Activated T-helper 17 cell treated with anti-CD3 and anti-CD28 coated beads, Interleukin-2, amount 50 U/mL, for 72 hours (primary cell): Measurements from ENCODE around the gene GDPGP1. TPM values are rescaled to one million over a fixed set of nuclear protein-coding genes. Genes with fewer than 3 reads are reported as not detected.

Experiments used
- ATAC-seq: fragments of 150-1000 bp; cut with Tn5 transposase; replicated peaks from 2 replicates; pipeline ENCODE4 v1.10.0; 2021; ENCODE audit warnings: mild to moderate bottlenecking, moderate library complexity
- H3K27ac Mint-ChIP-seq: one replicate; pipeline ENCODE4 v1.8.0; 2022; ENCODE audit warnings: mixed read lengths
- H3K27me3 Mint-ChIP-seq: one replicate; pipeline ENCODE4 v1.8.0; 2022; ENCODE audit warnings: mixed read lengths
- H3K36me3 Mint-ChIP-seq: one replicate; pipeline ENCODE4 v1.8.0; 2022; ENCODE audit warnings: low read depth, mild to moderate bottlenecking, mixed read lengths
- H3K4me1 Mint-ChIP-seq: one replicate; pipeline ENCODE4 v1.8.0; 2022; ENCODE audit warnings: mixed read lengths
- H3K4me3 Mint-ChIP-seq: one replicate; pipeline ENCODE4 v1.8.0; 2022; ENCODE audit warnings: mild to moderate bottlenecking, mixed read lengths
- H3K9me3 Mint-ChIP-seq: one replicate; pipeline ENCODE4 v1.8.0; 2022; ENCODE audit warnings: mixed read lengths
- total RNA-seq, 2 donors: library from RNA; stranded (reverse); gene quantifications; one replicate each; pipeline ENCODE4 v1.2.3, GENCODE V29; 2022

Gene GDPGP1
- total RNA-seq, 2 donors from 2014 or later: 8.2 to 9.4 TPM

DNA sequence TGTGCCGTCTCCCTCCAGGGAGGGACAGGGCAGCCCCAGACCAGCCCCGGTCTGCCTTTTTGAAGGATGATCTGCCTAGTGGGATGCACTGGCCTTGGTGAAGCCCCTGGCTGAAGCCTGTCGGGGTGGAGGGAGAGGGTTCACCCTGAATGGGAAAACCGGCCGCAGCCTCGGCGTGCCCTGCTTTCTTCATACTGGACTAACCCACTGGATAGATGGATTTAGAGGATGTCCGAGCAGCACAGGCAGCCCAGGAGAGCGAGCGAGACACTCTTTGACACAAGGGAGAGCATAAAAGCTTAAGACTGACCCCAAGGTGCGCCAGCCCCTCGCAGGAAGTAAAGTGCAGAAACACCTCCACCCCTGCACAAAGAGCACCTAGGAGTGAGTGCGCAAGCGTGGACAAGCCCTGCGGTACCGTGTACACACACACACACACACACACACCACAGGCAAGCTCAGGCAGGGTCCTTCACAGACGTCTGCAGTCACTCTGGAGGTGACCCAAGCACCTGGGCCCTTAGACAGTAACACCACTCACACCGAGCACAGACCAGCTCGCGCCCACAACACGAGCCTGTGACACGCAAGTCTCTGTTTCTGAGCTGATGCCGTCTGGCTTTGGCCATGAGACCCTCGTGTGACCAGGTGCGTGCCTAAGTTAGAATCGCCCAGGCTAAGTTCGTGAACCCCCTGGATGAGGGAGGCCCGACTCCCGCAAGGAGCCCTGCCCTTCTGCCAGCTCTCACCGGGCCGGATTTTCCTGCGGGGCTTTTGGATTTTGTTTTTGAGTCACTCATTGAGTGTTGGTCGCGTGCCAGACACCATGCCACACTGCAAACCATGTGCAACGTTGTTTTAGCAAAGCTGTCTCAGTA is 21.5 kb upstream of the GDPGP1 start:
- Mint-ChIP-seq H3K9me3 (no peaks in the 10 kb centered on the region), H3K4me1 (peaks cover 22% of the 10 kb centered on the region), H3K36me3 (peaks cover 19% of the 10 kb centered on the region), H3K27me3 (no peaks in the 10 kb centered on the region), H3K27ac (no peak overlapping the region), H3K4me3 (no peak overlapping the region)
- ATAC-seq: no peak

DNA sequence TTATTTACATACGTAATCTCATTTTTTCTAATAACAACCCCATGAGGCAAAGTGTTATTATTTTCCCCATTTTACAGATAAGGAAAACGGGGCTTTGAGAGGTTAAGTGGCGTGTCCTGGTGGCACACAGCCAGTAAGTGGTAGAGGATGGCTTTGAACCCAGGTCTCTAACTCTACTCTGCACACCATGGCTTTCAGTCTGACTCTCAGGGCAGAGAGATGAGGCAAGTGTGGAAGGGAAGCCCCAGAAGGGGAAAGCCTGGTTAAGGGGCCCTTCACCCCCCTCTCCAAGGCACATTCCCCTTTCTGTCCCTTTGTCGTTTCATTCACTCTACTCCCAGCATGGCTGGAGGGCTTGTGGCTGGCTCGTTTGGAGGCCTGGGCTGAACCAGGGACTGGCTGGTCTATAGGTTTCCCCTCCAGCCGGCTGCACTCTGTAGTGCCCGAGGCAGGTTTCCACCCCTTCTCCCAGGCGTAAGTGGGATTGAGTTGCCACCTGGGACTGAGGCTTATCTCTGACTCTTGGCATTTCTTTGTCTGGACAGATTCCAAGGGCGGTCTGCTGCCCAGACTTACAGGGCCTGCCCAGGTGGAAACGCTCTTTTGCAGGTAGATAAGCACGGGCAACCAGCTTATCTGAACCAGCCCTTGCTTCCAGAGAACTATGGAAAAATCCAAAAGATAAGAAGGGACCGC is 20.7 kb upstream of the GDPGP1 start:
- no peaks in the 10 kb centered on the region for H3K9me3 Mint-ChIP-seq

DNA sequence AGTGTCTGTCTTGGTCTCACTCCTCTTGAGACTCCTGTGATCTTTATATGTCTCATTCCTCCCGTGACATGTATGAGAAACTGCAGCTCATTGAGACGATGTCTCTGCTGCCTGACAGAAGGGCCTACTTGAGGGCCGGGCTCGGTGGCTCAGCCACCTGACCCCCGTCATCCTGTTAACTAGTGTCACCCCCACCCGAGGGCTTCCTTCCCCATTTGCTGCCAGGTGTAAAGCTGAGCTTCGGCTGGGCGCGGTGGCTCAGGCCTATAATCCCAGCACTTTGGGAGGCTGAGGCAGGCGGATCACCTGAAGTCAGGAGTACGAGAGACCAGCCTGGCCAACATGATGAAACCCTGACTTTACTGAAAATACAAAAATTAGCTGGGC is 20.2 kb upstream of the GDPGP1 start:
- Mint-ChIP-seq H3K4me3 (no peak overlapping the region), H3K4me1 (peaks cover 26% of the 10 kb centered on the region), H3K27me3 (no peaks in the 10 kb centered on the region), H3K9me3 (no peaks in the 10 kb centered on the region), H3K36me3 (peaks cover 22% of the 10 kb centered on the region), H3K27ac (no peak overlapping the region)
- ATAC-seq: no peak

More for the DNA sequence above, 20.7 kb upstream of the GDPGP1 start:
- H3K27ac Mint-ChIP-seq: no peak overlapping the region
- H3K4me3 Mint-ChIP-seq: no peak overlapping the region
- peaks cover 19% of the 10 kb centered on the region for H3K36me3 Mint-ChIP-seq
- ATAC-seq: no peak
- no peaks in the 10 kb centered on the region for H3K27me3 Mint-ChIP-seq
- H3K4me1 Mint-ChIP-seq: peaks cover 22% of the 10 kb centered on the region

DNA sequence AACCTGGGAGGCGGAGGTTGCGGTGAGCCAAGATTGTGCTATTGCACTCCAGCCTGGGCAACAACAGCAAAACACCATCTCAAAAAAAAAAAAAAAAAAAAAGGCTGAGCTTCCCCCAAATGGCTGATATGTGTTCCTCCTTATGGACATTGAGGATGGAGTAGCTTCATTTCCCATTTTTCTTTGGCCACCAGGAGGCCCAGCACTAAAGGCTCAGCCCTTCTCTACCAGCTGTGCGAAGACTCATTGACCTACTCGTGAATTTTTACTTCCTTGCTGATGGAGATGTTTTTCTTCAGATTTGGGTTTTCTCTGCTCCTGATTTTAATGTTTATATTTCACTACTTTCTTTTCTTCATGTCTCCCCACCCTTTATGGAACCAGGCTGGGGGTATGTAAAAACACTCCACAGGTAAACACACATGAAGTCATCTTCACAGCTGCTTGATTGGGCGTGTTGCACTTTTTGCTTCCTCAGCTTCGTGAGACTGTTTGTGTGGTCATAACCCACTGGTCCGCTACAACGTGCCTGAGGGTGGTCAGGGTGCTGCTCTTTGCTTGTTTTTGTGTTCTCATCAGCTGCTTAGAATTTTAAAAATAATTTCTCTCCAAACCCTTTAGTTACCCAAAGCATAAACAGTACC is 19.3 kb upstream of the GDPGP1 start:
- Mint-ChIP-seq H3K27ac (no peak overlapping the region), H3K9me3 (no peaks in the 10 kb centered on the region), H3K4me1 (peaks cover 26% of the 10 kb centered on the region), H3K36me3 (peaks cover 26% of the 10 kb centered on the region), H3K4me3 (no peak overlapping the region), H3K27me3 (no peaks in the 10 kb centered on the region)
- ATAC-seq: no peak

DNA sequence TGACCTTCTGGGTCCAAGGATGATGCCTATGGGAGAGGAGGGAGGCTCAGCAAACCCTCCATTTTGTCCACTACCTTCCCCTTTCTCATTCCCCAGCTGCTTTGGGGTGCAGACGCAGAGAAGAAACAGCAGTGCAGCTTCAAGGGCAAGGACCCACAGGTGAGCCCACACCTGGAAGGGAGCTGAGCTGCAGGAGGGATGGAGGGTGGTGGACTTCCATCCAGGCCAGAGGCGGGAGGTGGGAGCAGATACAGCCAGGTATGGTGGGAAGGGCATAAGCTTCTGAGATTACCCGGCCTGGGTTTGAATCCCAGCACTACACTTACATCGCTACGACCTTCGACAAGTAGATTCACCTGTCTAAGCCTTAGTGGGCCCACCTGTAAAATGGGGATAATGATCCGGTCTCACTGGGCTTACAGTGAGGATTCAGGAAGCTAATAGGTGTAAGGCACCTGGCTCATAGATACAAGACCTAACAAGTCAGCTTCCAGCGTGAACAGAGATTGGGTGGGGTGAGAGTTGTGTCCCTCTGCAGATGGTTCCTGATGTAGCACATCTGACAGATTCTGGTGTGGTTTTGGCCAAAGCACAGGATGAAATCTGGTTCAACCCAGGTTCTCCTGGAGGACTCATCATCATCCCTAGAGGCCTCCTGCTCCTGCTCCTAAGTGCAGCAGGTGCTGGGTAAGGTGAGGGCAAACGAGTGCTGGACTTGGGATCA is 16.2 kb upstream of the GDPGP1 start:
- H3K4me3 Mint-ChIP-seq: no peak overlapping the region
- H3K27me3 Mint-ChIP-seq: no peaks in the 10 kb centered on the region
- H3K36me3 Mint-ChIP-seq: peaks cover 14% of the 10 kb centered on the region
- H3K4me1 Mint-ChIP-seq: peaks cover 13% of the 10 kb centered on the region
- H3K9me3 Mint-ChIP-seq: no peaks in the 10 kb centered on the region
- H3K27ac Mint-ChIP-seq: peak overlapping the region; percentile 88
- no peak for ATAC-seq

DNA sequence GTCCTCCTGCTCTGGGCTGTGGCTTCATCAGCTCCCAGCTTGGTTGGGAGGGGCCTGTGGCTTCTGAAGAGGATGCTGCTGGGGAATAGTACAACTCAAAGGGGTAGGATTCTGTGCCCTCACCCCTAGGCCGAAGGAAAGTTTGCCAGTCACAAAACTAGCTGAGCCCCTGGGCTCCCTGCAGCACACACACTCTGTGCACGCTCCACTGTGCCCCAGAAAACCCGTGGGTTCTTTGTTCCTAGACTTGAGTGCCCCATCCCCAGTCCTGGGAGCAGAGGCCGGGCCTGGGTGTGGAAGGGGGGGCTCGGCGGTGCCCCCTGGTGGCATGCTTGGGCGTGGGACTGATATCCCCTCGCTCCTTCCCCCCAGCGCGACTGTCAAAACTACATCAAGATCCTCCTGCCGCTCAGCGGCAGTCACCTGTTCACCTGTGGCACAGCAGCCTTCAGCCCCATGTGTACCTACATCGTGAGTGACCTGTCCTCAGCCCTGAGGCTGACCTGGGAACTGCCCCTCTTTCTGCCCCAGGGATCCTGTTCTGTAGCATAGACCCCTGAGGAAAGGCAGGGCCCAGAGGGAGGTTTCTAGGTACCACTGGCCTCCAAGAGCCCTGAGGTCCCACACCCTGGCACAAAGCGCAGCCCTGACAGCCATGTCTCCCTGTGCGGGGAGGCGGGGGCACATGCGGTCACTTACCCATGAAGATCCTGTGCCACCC is 14.4 kb upstream of the GDPGP1 start:
- Mint-ChIP-seq H3K4me1 (peaks cover 13% of the 10 kb centered on the region), H3K36me3 (peaks cover 29% of the 10 kb centered on the region), H3K27ac (peak overlapping the region; percentile 88), H3K9me3 (no peaks in the 10 kb centered on the region), H3K4me3 (no peak overlapping the region), H3K27me3 (no peaks in the 10 kb centered on the region)
- peak; percentile 63 for ATAC-seq

DNA sequence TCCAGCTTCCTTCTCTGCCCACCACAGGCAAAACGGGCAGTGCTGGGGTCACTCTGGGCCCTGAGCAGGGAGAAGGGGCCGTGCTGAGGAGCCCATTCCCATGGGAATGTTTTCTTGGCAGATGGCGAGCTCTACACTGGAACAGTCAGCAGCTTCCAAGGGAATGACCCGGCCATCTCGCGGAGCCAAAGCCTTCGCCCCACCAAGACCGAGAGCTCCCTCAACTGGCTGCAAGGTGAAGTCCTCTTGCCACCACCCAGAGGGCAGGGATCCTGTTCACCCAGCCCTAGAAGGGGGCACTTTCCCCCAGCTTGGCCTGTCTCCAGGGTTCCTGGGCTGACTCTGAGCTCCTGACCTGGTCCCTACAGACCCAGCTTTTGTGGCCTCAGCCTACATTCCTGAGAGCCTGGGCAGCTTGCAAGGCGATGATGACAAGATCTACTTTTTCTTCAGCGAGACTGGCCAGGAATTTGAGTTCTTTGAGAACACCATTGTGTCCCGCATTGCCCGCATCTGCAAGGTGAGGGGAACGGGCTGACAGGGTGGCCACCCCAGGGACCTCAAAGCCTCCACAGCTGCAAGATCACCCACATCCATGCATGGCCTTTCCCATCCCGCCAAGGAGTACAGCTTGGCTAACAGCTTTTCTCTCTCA is 12.6 kb upstream of the GDPGP1 start:
- H3K4me1 Mint-ChIP-seq: peaks cover 10% of the 10 kb centered on the region
- no peaks in the 10 kb centered on the region for H3K27me3 Mint-ChIP-seq
- ATAC-seq: peak; percentile 42

DNA sequence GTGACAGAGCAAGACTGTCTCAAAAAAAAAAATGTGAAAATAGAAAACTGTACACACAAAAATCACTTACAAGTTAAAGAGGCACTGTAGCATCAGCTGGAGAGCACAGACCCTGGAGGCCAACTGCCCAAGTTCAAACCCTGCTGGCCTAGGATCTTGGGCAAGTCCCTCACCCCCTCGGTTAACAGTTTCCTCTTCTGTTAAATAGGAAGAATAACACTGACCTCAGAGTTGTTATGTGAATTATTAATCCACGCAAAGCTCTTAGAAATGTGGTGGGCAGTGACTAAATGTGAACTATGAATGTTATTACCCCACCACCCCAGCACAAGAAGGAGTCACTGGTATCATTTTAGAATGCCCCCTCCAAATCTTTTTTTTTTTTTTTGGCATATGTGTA is 11.5 kb upstream of the GDPGP1 start:
- ATAC-seq: no peak
- Mint-ChIP-seq H3K9me3 (no peaks in the 10 kb centered on the region), H3K36me3 (peaks cover 46% of the 10 kb centered on the region), H3K27ac (no peak overlapping the region), H3K4me3 (no peak overlapping the region), H3K4me1 (peaks cover 9% of the 10 kb centered on the region), H3K27me3 (no peaks in the 10 kb centered on the region)

More for the DNA sequence above, 12.6 kb upstream of the GDPGP1 start:
- peaks cover 39% of the 10 kb centered on the region for H3K36me3 Mint-ChIP-seq
- H3K9me3 Mint-ChIP-seq: no peaks in the 10 kb centered on the region
- H3K4me3 Mint-ChIP-seq: no peak overlapping the region
- H3K27ac Mint-ChIP-seq: no peak overlapping the region

DNA sequence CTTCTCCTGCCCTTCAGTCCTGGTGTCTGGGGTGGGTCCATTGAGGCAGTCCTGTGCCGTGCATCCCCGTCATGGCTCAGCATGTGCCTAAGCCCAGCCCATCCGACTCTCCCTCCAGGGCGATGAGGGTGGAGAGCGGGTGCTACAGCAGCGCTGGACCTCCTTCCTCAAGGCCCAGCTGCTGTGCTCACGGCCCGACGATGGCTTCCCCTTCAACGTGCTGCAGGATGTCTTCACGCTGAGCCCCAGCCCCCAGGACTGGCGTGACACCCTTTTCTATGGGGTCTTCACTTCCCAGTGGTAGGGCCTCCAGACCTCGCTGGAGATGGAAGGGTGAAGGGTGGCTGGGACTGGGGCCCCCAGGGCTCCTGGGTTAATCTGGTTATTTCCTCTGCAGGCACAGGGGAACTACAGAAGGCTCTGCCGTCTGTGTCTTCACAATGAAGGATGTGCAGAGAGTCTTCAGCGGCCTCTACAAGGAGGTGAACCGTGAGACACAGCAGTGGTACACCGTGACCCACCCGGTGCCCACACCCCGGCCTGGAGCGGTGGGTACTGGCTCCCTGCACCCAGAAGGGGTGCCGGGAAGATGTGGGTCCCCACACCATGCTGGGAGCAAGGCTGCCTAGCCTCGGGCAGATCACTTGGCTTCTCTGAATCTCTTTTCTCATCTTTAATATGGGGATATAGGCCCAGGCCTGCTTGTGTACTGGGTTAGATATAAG is 10.4 kb upstream of the GDPGP1 start:
- no peaks in the 10 kb centered on the region for H3K9me3 Mint-ChIP-seq
- H3K4me1 Mint-ChIP-seq: peaks cover 7% of the 10 kb centered on the region
- no peak for ATAC-seq
- peaks cover 48% of the 10 kb centered on the region for H3K36me3 Mint-ChIP-seq
- no peaks in the 10 kb centered on the region for H3K27me3 Mint-ChIP-seq
- no peak overlapping the region for H3K27ac Mint-ChIP-seq
- no peak overlapping the region for H3K4me3 Mint-ChIP-seq

DNA sequence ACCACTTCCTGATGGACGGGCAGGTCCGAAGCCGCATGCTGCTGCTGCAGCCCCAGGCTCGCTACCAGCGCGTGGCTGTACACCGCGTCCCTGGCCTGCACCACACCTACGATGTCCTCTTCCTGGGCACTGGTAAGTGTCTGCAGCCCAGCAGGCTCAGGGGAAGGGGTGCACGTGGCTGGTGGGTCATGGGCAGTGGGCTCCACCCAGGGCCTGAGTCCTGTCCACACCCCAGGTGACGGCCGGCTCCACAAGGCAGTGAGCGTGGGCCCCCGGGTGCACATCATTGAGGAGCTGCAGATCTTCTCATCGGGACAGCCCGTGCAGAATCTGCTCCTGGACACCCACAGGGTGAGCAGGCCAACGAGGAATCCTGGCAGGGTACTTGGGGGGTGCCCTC is 9.0 kb upstream of the GDPGP1 start:
- Mint-ChIP-seq H3K27me3 (no peaks in the 10 kb centered on the region), H3K27ac (no peak overlapping the region), H3K4me3 (no peak overlapping the region), H3K36me3 (peaks cover 54% of the 10 kb centered on the region), H3K9me3 (no peaks in the 10 kb centered on the region), H3K4me1 (no peaks in the 10 kb centered on the region)
- no peak for ATAC-seq

DNA sequence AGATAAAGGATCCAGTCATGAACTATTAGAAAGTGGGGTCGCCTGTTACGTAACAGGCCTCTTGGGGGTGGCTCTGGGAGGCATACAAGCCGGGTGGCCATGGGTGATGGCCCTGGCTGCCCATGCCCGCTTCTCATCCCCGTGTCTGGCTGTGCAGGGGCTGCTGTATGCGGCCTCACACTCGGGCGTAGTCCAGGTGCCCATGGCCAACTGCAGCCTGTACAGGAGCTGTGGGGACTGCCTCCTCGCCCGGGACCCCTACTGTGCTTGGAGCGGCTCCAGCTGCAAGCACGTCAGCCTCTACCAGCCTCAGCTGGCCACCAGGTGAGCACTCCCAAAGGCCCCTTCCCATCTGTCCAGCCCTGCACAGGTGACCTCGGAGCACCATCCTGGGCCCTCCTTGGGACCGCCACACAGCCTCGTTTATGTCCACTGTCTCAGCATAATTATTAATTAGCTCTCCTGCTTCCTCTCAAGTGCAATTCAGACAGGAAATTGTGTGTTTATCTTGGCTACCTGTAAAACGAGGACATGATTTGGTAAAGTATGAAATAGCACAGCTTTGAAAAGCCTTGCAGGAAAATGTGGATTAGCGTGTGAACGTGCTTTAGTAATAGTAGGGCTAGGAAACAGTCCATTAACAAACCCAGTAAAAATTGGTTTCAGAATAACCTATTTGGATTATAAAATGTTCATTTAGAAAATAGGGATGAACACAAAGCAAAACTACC is 8.3 kb upstream of the GDPGP1 start:
- Mint-ChIP-seq H3K9me3 (no peaks in the 10 kb centered on the region), H3K4me3 (no peak overlapping the region), H3K27ac (peak overlapping the region; percentile 68), H3K36me3 (peaks cover 60% of the 10 kb centered on the region), H3K27me3 (no peaks in the 10 kb centered on the region), H3K4me1 (no peaks in the 10 kb centered on the region)
- ATAC-seq: no peak

DNA sequence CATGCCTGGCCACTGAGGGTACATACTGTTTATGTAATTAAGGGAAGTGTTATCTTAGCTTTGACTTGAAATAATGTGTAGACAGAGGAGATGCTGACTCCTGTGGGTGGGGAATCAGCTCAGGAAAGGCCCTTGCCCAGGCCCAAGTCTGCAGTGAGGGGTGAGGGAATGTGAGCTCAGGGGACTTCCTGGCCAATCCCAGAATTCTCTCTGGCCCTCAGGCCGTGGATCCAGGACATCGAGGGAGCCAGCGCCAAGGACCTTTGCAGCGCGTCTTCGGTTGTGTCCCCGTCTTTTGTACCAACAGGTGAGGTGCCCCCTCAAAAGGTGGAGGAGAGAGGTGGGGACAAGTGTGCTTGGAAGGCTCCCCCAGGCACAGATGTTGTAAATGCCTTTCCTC is 6.7 kb upstream of the GDPGP1 start:
- H3K27ac Mint-ChIP-seq: no peak overlapping the region
- H3K4me1 Mint-ChIP-seq: peaks cover 12% of the 10 kb centered on the region
- peaks cover 77% of the 10 kb centered on the region for H3K36me3 Mint-ChIP-seq
- H3K27me3 Mint-ChIP-seq: no peaks in the 10 kb centered on the region
- H3K9me3 Mint-ChIP-seq: no peaks in the 10 kb centered on the region
- ATAC-seq: no peak
- no peak overlapping the region for H3K4me3 Mint-ChIP-seq
